Neural progenitor cell (in vitro differentiated cells): ENCODE measurements around the gene TSR3. TPM values are rescaled to one million over a fixed set of nuclear protein-coding genes. Genes with fewer than 3 reads are reported as not detected.

Source experiments
- DNase-seq: peaks from one replicate; pipeline ENCODE4 v3.0.0-alpha.2; 2016; ENCODE audit warnings: low spot score
- H2AFZ ChIP-seq: fragments of 200-600 bp; sonication (generic); replicated peaks from 2 replicates; pipeline ENCODE4 v1.6.1; 2016; ENCODE audit warnings: antibody characterized with exemption
- H3F3A ChIP-seq: fragments of 200-600 bp; sonication (generic); 2 replicates; pipeline ENCODE4 v1.6.1; 2016; ENCODE audit warnings: antibody characterized with exemption, low read depth
- H3K27ac ChIP-seq: fragments of 200-600 bp; sonication (generic); 2 replicates; pipeline ENCODE4 v1.5.1; 2016; ENCODE audit warnings: mild to moderate bottlenecking
- H3K27me3 ChIP-seq: fragments of 200-600 bp; sonication (generic); 2 replicates; pipeline ENCODE4 v1.6.1; 2016; ENCODE audit warnings: mild to moderate bottlenecking, moderate library complexity
- H3K36me3 ChIP-seq: fragments of 200-600 bp; sonication (generic); 2 replicates; pipeline ENCODE4 v1.5.1; 2016
- H3K4me1 ChIP-seq: fragments of 200-600 bp; sonication (generic); 2 replicates; pipeline ENCODE4 v1.6.1; 2016; ENCODE audit warnings: mixed run types
- H3K4me2 ChIP-seq: fragments of 200-600 bp; sonication (generic); 2 replicates; pipeline ENCODE4 v1.6.1; 2016
- H3K4me3 ChIP-seq: fragments of 200-600 bp; sonication (generic); 2 replicates; pipeline ENCODE4 v1.5.1; 2016
- H3K79me2 ChIP-seq: fragments of 200-600 bp; sonication (generic); 2 replicates; pipeline ENCODE4 v1.6.1; 2016; ENCODE audit warnings: low read depth
- H3K9ac ChIP-seq: fragments of 200-600 bp; sonication (generic); 2 replicates; pipeline ENCODE4 v1.6.1; 2016
- H3K9me3 ChIP-seq: fragments of 200-600 bp; sonication (generic); 2 replicates; pipeline ENCODE4 v1.5.1; 2016; ENCODE audit warnings: low read depth
- H4K20me1 ChIP-seq: fragments of 200-600 bp; sonication (generic); 2 replicates; pipeline ENCODE4 v1.6.1; 2016; ENCODE audit warnings: low read depth
- H3K27ac Mint-ChIP-seq: 3 replicates; pipeline ENCODE4 v1.8.0; 2021; ENCODE audit warnings: mixed read lengths
- H3K27me3 Mint-ChIP-seq: 2 replicates; pipeline ENCODE4 v1.8.0; 2022; ENCODE audit warnings: low read depth, mild to moderate bottlenecking, inconsistent platforms, moderate library complexity, mixed read lengths; ENCODE audit not compliant: insufficient read depth
- H3K36me3 Mint-ChIP-seq: 3 replicates; pipeline ENCODE4 v1.8.0; 2021; ENCODE audit warnings: mixed read lengths
- H3K4me1 Mint-ChIP-seq: 3 replicates; pipeline ENCODE4 v1.8.0; 2021; ENCODE audit warnings: mixed read lengths
- H3K4me3 Mint-ChIP-seq: 3 replicates; pipeline ENCODE4 v1.8.0; 2021; ENCODE audit warnings: mild to moderate bottlenecking, moderate library complexity, mixed read lengths
- H3K9me3 Mint-ChIP-seq: 3 replicates; pipeline ENCODE4 v1.8.0; 2020; ENCODE audit warnings: mixed read lengths
- CTCF ChIP-seq: fragments of 200-600 bp; sonication (generic); IDR thresholded peaks from 2 replicates; pipeline ENCODE4 v1.5.1; 2017; ENCODE audit warnings: antibody characterized with exemption, mild to moderate bottlenecking
- EZH2 ChIP-seq: fragments of 200-600 bp; sonication (generic); IDR thresholded peaks from 2 replicates; pipeline ENCODE4 v1.6.1; 2017; ENCODE audit warnings: antibody characterized with exemption, mild to moderate bottlenecking, moderate library complexity
- EZH2phosphoT487 ChIP-seq: fragments of 200-600 bp; sonication (generic); IDR thresholded peaks from 2 replicates; pipeline ENCODE4 v1.6.1; 2017; ENCODE audit warnings: antibody characterized with exemption
- total RNA-seq: library from RNA; depleted of rRNA; stranded (reverse); fragments of >200 nt; gene quantifications from 2 replicates; pipeline ENCODE4 v1.2.3, GENCODE V29; 2015; ENCODE audit warnings: low replicate concordance

Gene TSR3
- total RNA-seq, 1 donor from 2014 or later = 22.4 TPM

GRCh38 chr16:1334739-1335138, 16.9 kb downstream of the TSR3 start:
- no peak overlapping the region for H2AFZ ChIP-seq
- peaks cover 16% of the 10 kb centered on the region for H3K4me1 ChIP-seq
- H4K20me1 ChIP-seq = peaks cover 52% of the 10 kb centered on the region
- peak overlapping the region; percentile 42 for H3K4me3 ChIP-seq
- H3K27ac ChIP-seq = no peak overlapping the region
- peaks cover 99% of the 10 kb centered on the region for H3K27me3 ChIP-seq
- peaks cover 36% of the 10 kb centered on the region for H3K4me1 Mint-ChIP-seq
- H3K4me3 Mint-ChIP-seq = peak overlapping the region; percentile 76
- peaks cover 20% of the 10 kb centered on the region for H3F3A ChIP-seq
- no peak overlapping the region for H3K9ac ChIP-seq
- H3K36me3 ChIP-seq = no peaks in the 10 kb centered on the region
- peak; percentile 55 for TF ChIP-seq EZH2
- TF ChIP-seq EZH2phosphoT487 = peak; percentile 7
- TF ChIP-seq CTCF = no peak
- H3K27ac Mint-ChIP-seq = no peak overlapping the region
- peak overlapping the region; percentile 77 for H3K4me2 ChIP-seq
- DNase-seq = no peak
- no peaks in the 10 kb centered on the region for H3K36me3 Mint-ChIP-seq
- H3K9me3 Mint-ChIP-seq = no peaks in the 10 kb centered on the region
- peaks cover 15% of the 10 kb centered on the region for H3K27me3 Mint-ChIP-seq
- no peaks in the 10 kb centered on the region for H3K79me2 ChIP-seq
- H3K9me3 ChIP-seq = no peaks in the 10 kb centered on the region

DNA sequence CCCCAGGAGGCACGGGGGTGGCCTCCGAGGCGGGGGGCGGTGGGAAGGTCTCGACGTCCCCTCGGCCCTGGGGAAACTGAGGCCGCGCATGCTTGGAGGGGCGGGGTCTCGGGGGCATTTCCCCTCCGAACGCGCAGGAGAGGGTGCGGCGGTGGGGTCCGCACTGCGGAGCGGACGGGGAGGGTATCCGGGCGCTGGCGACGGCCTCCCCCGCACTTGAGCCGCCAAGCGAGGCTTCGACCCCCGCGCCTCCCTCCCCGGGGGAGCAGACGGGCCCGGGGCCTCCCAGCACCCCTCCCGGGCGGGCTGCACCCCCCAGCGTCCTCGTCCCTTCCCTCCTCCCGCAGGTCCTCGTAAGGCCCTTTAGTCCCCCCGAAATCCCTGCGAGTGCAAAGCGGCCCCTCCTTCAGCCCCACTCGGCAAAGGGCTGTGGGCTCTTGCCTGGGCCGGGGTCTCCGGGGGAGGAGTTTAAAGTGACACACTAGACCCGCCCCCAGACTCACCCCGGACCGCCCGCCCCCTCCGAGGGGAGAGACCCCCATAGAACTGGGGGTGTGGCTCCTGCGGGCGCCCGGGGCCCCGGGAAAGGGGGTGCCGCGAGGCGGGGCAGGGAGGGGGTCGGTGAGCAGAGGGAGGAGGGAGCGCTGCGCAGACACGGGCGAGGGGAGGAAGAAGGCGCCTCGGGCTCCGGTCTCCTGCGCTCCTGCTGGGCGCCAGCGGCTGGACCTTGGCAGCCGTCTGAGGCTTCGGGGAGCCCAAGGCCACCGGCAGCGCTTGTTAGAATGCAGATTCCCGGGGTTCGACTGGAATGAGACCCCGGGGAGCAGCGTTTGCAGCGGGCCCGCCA, 17.6 kb downstream of the TSR3 start:
- no peaks in the 10 kb centered on the region for H3K79me2 ChIP-seq
- H3K27me3 ChIP-seq = peaks cover 92% of the 10 kb centered on the region
- H3K4me1 ChIP-seq = peaks cover 16% of the 10 kb centered on the region
- H3F3A ChIP-seq = peaks cover 20% of the 10 kb centered on the region
- H2AFZ ChIP-seq = no peak overlapping the region
- H3K9ac ChIP-seq = no peak overlapping the region
- peaks cover 52% of the 10 kb centered on the region for H4K20me1 ChIP-seq
- peak overlapping the region; percentile 77 for H3K4me2 ChIP-seq
- Mint-ChIP-seq H3K4me1 (peaks cover 36% of the 10 kb centered on the region), H3K4me3 (peak overlapping the region; percentile 76), H3K36me3 (no peaks in the 10 kb centered on the region), H3K9me3 (no peaks in the 10 kb centered on the region), H3K27me3 (peaks cover 15% of the 10 kb centered on the region), H3K27ac (no peak overlapping the region)
- TF ChIP-seq CTCF (no peak), EZH2 (peak; percentile 94), EZH2phosphoT487 (peak; percentile 94)
- no peaks in the 10 kb centered on the region for H3K9me3 ChIP-seq
- H3K27ac ChIP-seq = no peak overlapping the region
- no peaks in the 10 kb centered on the region for H3K36me3 ChIP-seq
- H3K4me3 ChIP-seq = peak overlapping the region; percentile 42
- DNase-seq = peak; percentile 54

GRCh38 chr16:1333149-1333812, 18.4 kb downstream of the TSR3 start, which contains the start of gene BAIAP3:
Gene BAIAP3, plus strand, starts transcription at chr16:1333645. Its CDS starts 4,905 bp downstream, at chr16:1338550.
- H3F3A ChIP-seq = peaks cover 20% of the 10 kb centered on the region
- peaks cover 16% of the 10 kb centered on the region for H3K4me1 ChIP-seq
- H3K9me3 ChIP-seq = no peaks in the 10 kb centered on the region
- no peaks in the 10 kb centered on the region for H3K79me2 ChIP-seq
- H4K20me1 ChIP-seq = peaks cover 52% of the 10 kb centered on the region
- H3K27ac ChIP-seq = no peak within 1 kb of the TSS
- H3K27me3 Mint-ChIP-seq = peaks cover 15% of the 10 kb centered on the region
- TF ChIP-seq EZH2phosphoT487 (peak; percentile 5), EZH2 (no peak)
- peaks cover 36% of the 10 kb centered on the region for H3K4me1 Mint-ChIP-seq
- no peaks in the 10 kb centered on the region for H3K36me3 Mint-ChIP-seq
- peaks cover 84% of the 10 kb centered on the region for H3K27me3 ChIP-seq
- peak; percentile 77 for DNase-seq
- no peak within 1 kb of the TSS for H3K9ac ChIP-seq
- peak within 1 kb of the TSS; percentile 84 for H3K4me3 Mint-ChIP-seq
- peak within 1 kb of the TSS; percentile 77 for H3K4me2 ChIP-seq
- no peak within 1 kb of the TSS for H2AFZ ChIP-seq
- H3K27ac Mint-ChIP-seq = no peak within 1 kb of the TSS
- H3K36me3 ChIP-seq = no peaks in the 10 kb centered on the region
- H3K9me3 Mint-ChIP-seq = no peaks in the 10 kb centered on the region
- H3K4me3 ChIP-seq = peak within 1 kb of the TSS; percentile 42
